H1 (cell line): ENCODE measurements around the gene TTC33. TPM values are rescaled to one million over a fixed set of nuclear protein-coding genes. Genes with fewer than 3 reads are reported as not detected.

ENCODE experiments used
- CTCF ChIA-PET: fragments of 300-600 bp; sonication (Branson Sonifier 250); formaldehyde crosslinking; loops from one replicate; lab custom pipeline; 2021; ENCODE audit not compliant: partially characterized antibody; lab: Charles Lee
- POLR2A ChIA-PET: fragments of 300-600 bp; sonication (Branson Sonifier 250); formaldehyde crosslinking; loops from one replicate; lab custom pipeline; 2021; ENCODE audit warnings: inconsistent platforms; ENCODE audit not compliant: partially characterized antibody; lab: Charles Lee
- DNase-seq, 2 experiments: peaks; one replicate each; pipeline versions ENCODE4 v3.0.0 to v3.0.0-alpha.2; 2010 to 2022; ENCODE audit warnings: low spot score in 2 of 2, low read depth in 1 of 2, mixed read lengths in 1 of 2
- FAIRE-seq: peaks from 2 replicates; lab custom pipeline; 2011; peaks lifted over from hg19 to GRCh38; lab: Jason Lieb, UNC
- H2AFZ ChIP-seq: 2 replicates; pipeline ENCODE4 v1.8.1; 2012; ENCODE audit warnings: low read length, inconsistent platforms
- H2AK5ac ChIP-seq: 2 replicates; pipeline ENCODE4 v1.6.1; 2013; ENCODE audit warnings: low read depth, low read length
- H2BK120ac ChIP-seq: replicated peaks from 2 replicates; pipeline ENCODE3; 2013; ENCODE audit warnings: low read depth, low read length, inconsistent platforms
- H2BK12ac ChIP-seq: 2 replicates; pipeline ENCODE4 v1.6.1; 2013; ENCODE audit warnings: low read depth, low read length
- H2BK15ac ChIP-seq: 2 replicates; pipeline ENCODE4 v1.6.1; 2013; ENCODE audit warnings: low read length
- H2BK20ac ChIP-seq: 2 replicates; pipeline ENCODE4 v1.6.1; 2013; ENCODE audit warnings: low read length
- H2BK5ac ChIP-seq: 2 replicates; pipeline ENCODE4 v1.6.1; 2013; ENCODE audit warnings: low read depth, low read length
- H3K14ac ChIP-seq: 2 replicates; pipeline ENCODE4 v1.6.1; 2013; ENCODE audit warnings: inconsistent platforms; ENCODE audit not compliant: insufficient read length
- H3K18ac ChIP-seq: 2 replicates; pipeline ENCODE4 v1.6.1; 2013; ENCODE audit warnings: low read length; ENCODE audit errors: extremely low read depth
- H3K23ac ChIP-seq: 2 replicates; pipeline ENCODE4 v1.6.1; 2013; ENCODE audit warnings: inconsistent platforms; ENCODE audit not compliant: insufficient read length
- H3K23me2 ChIP-seq: 2 replicates; pipeline ENCODE4 v1.6.1; 2013; ENCODE audit warnings: low read depth, low read length
- H3K27ac ChIP-seq: 2 replicates; pipeline ENCODE4 v1.6.1; 2011; ENCODE audit warnings: low read depth, low read length, inconsistent platforms
- H3K27me3 ChIP-seq, 4 experiments: replicated peaks in 1 of 4; 1 replicate in 1 of 4; 2 replicates in 3 of 4; pipeline versions ENCODE4 v1.6.1 to v1.8.1; 2011 to 2013; ENCODE audit warnings: low read length in 3 of 4, mild to moderate bottlenecking in 3 of 4, inconsistent platforms in 2 of 4, mixed read lengths in 2 of 4, moderate library complexity in 1 of 4; ENCODE audit not compliant: control insufficient read depth in 3 of 4, insufficient read depth in 3 of 4; ENCODE audit errors: extremely low read depth in 1 of 4
- H3K36me3 ChIP-seq, 4 experiments: 2 replicates each; pipeline versions ENCODE4 v1.6.1 to v1.8.1; 2011 to 2013; ENCODE audit warnings: mild to moderate bottlenecking in 4 of 4, low read length in 3 of 4, moderate library complexity in 2 of 4, control low read depth in 1 of 4, inconsistent platforms in 1 of 4; ENCODE audit not compliant: insufficient read depth in 4 of 4, control insufficient read depth in 2 of 4
- H3K4ac ChIP-seq: replicated peaks from 2 replicates; pipeline ENCODE3; 2013; ENCODE audit warnings: low read length, low read depth, mixed read lengths, inconsistent platforms; ENCODE audit not compliant: insufficient read length
- H3K4me1 ChIP-seq, 4 experiments: replicated peaks in 1 of 4; 1 replicate in 1 of 4; 2 replicates in 3 of 4; pipeline versions ENCODE4 v1.6.1 to v1.8.1; 2011 to 2013; ENCODE audit warnings: low read length in 3 of 4, inconsistent platforms in 2 of 4, mixed read lengths in 1 of 4; ENCODE audit not compliant: insufficient read depth in 4 of 4, control insufficient read depth in 3 of 4
- H3K4me2 ChIP-seq, 2 experiments: 2 replicates each; pipeline versions ENCODE4 v1.6.1 to v1.8.1; 2011 to 2013; ENCODE audit warnings: low read depth in 2 of 2, low read length in 2 of 2, control low read depth in 1 of 2, inconsistent platforms in 1 of 2, mild to moderate bottlenecking in 1 of 2; ENCODE audit not compliant: insufficient read depth in 1 of 2
- H3K4me3 ChIP-seq, 4 experiments: fragments of 200-600, 300-600 bp in 1 of 4; sonication (generic), shearing (Covaris generic), sonication (Bioruptor Twin) in 1 of 4; 2 replicates each; pipeline versions ENCODE4 v1.5.1 to v1.8.1; 2011 to 2016; ENCODE audit warnings: low read length in 4 of 4, low read depth in 3 of 4, control low read depth in 2 of 4, inconsistent platforms in 2 of 4, mild to moderate bottlenecking in 2 of 4, mixed read lengths in 1 of 4, moderate library complexity in 1 of 4; ENCODE audit not compliant: insufficient read depth in 2 of 4; ENCODE audit errors: extremely low read depth in 1 of 4
- H3K56ac ChIP-seq: replicated peaks from 2 replicates; pipeline ENCODE3; 2013; ENCODE audit warnings: low read depth, mild to moderate bottlenecking, mixed read lengths, low read length, inconsistent platforms; ENCODE audit not compliant: insufficient read length
- H3K79me1 ChIP-seq: 2 replicates; pipeline ENCODE4 v1.6.1; 2013; ENCODE audit warnings: low read depth, low read length, control low read depth
- H3K79me2 ChIP-seq, 2 experiments: 2 replicates each; pipeline versions ENCODE4 v1.6.1 to v1.8.1; 2012 to 2013; ENCODE audit warnings: low read length in 2 of 2, mild to moderate bottlenecking in 2 of 2, inconsistent platforms in 1 of 2; ENCODE audit not compliant: insufficient read depth in 2 of 2, control insufficient read depth in 1 of 2
- H3K9ac ChIP-seq, 4 experiments: replicated peaks in 1 of 4; 1 replicate in 1 of 4; 2 replicates in 3 of 4; pipeline versions ENCODE4 v1.6.1 to v1.8.1; 2011 to 2013; ENCODE audit warnings: low read depth in 3 of 4, low read length in 3 of 4, control low read depth in 2 of 4, mild to moderate bottlenecking in 2 of 4, moderate library complexity in 2 of 4, inconsistent platforms in 1 of 4; ENCODE audit errors: extremely low read depth in 1 of 4
- H3K9me3 ChIP-seq, 2 experiments: 2 replicates each; pipeline versions ENCODE4 v1.6.1 to v1.8.1; 2012 to 2013; ENCODE audit warnings: mild to moderate bottlenecking in 2 of 2, moderate library complexity in 2 of 2, control low read depth in 1 of 2, inconsistent platforms in 1 of 2, low read depth in 1 of 2, low read length in 1 of 2, mixed read lengths in 1 of 2; ENCODE audit not compliant: insufficient read depth in 2 of 2
- H4K20me1 ChIP-seq, 2 experiments: replicated peaks in 1 of 2; 2 replicates each; pipeline versions ENCODE3 to v1.8.1; 2011 to 2013; ENCODE audit warnings: inconsistent platforms in 2 of 2, low read length in 2 of 2, mild to moderate bottlenecking in 1 of 2; ENCODE audit not compliant: insufficient read depth in 2 of 2, control insufficient read depth in 1 of 2
- H4K5ac ChIP-seq: 2 replicates; pipeline ENCODE4 v1.6.1; 2013; ENCODE audit warnings: low read length, low read depth, mixed read lengths, inconsistent platforms; ENCODE audit not compliant: insufficient read length
- H4K8ac ChIP-seq: 2 replicates; pipeline ENCODE4 v1.8.0; 2013; ENCODE audit warnings: mild to moderate bottlenecking, moderate library complexity, low read length, inconsistent platforms; ENCODE audit not compliant: insufficient read depth; ENCODE audit errors: extremely low read depth
- H4K91ac ChIP-seq: replicated peaks from 2 replicates; pipeline ENCODE3; 2013; ENCODE audit warnings: low read length, mixed read lengths, inconsistent platforms; ENCODE audit not compliant: insufficient read length
- BACH1 ChIP-seq: IDR thresholded peaks from 2 replicates; pipeline ENCODE4 v1.6.1; 2012; ENCODE audit warnings: low read length, improper control_type of control experiment
- CBX8 ChIP-seq: fragments of 300-800, 300-1000 bp; sonication (generic); IDR thresholded peaks from 2 replicates; pipeline ENCODE4 v1.7.1; 2016; ENCODE audit warnings: low read depth, low read length, borderline replicate concordance
- HDAC6 ChIP-seq: IDR thresholded peaks from one replicate; pipeline ENCODE4 v1.7.1; 2012; ENCODE audit warnings: low read depth, mild to moderate bottlenecking, inconsistent platforms, low read length, moderate library complexity
- JUN ChIP-seq: IDR thresholded peaks from 2 replicates; pipeline ENCODE4 v1.6.1; 2011; ENCODE audit warnings: low read depth, mild to moderate bottlenecking, improper control_type of control experiment, low read length
- SIN3A ChIP-seq, 2 experiments: IDR thresholded peaks in 1 of 2; conservative IDR thresholded peaks in 1 of 2; 2 replicates each; pipeline ENCODE4 v1.6.1; 2011 to 2012; ENCODE audit warnings: low read length in 2 of 2, improper control_type of control experiment in 1 of 2, low read depth in 1 of 2, mild to moderate bottlenecking in 1 of 2
- SIX5 ChIP-seq: IDR thresholded peaks from 2 replicates; pipeline ENCODE4 v1.6.1; 2011; ENCODE audit warnings: mild to moderate bottlenecking, low read depth, low read length
- SRF ChIP-seq: IDR thresholded peaks from 2 replicates; pipeline ENCODE4 v1.6.1; 2011; ENCODE audit warnings: mild to moderate bottlenecking, low read depth, low read length, moderate library complexity
- TEAD4 ChIP-seq: IDR thresholded peaks from 2 replicates; pipeline ENCODE4 v1.6.1; 2012; ENCODE audit warnings: low read depth, low read length, inconsistent platforms, mixed read lengths
- ZNF274 ChIP-seq: IDR thresholded peaks from 2 replicates; pipeline ENCODE4 v1.7.0; 2012; ENCODE audit warnings: low read length, borderline replicate concordance; ENCODE audit errors: extremely low read depth
- WGBS, 2 experiments: shearing (Covaris generic) in 1 of 2; methylation state at CpG; one replicate each; pipeline versions ENCODE4 v1.1.6 to v1.1.7; 2013 to 2015; ENCODE audit warnings: low lambda C conversion rate in 2 of 2, mixed read lengths in 2 of 2, inconsistent platforms in 1 of 2, low coverage in 1 of 2, missing lambda C conversion rate in 1 of 2; ENCODE audit not compliant: insufficient replicate concordance in 2 of 2, insufficient coverage in 1 of 2, insufficient read length in 1 of 2; ENCODE audit errors: extremely low coverage in 1 of 2, missing lambda C conversion rate in 1 of 2; 5-methylcytosine and 5-hydroxymethylcytosine counted together
- polyA plus RNA-seq, 7 experiments: library from polyadenylated mRNA; depleted of rRNA in 3 of 7; stranded (reverse) in 5 of 7; unstranded in 2 of 7; fragments of >200 nt in 5 of 7; fragments of 200-250 nt in 2 of 7; gene quantifications; 1 replicate in 5 of 7; 2 replicates in 1 of 7; 4 replicates in 1 of 7; pipeline versions ENCODE4 v1.2.1 to v1.2.3, GENCODE V29; 2011 to 2013; ENCODE audit warnings: missing spikeins in 2 of 7, mixed read lengths in 2 of 7
- total RNA-seq: library from RNA; stranded (reverse); fragmentation: NEBNext Ultra II Directional; extraction: Animal tissue kit (Norgen Biotek cat#: 25700); gene quantifications from 2 replicates; pipeline ENCODE4 v1.2.1, GENCODE V29; 2021
- TF ChIP-seq, protein P1 (sequence below): IDR thresholded peaks from 2 replicates; pipeline ENCODE4 v1.6.1; 2012; ENCODE audit warnings: low read length, inconsistent platforms

The TTC33 gene
- total and polyA plus RNA-seq, 2 of the 8 experiments (the other 6 are each of a cell fraction or from before 2014, with no cell fraction given): 1.2 to 12.6 TPM

DNA sequence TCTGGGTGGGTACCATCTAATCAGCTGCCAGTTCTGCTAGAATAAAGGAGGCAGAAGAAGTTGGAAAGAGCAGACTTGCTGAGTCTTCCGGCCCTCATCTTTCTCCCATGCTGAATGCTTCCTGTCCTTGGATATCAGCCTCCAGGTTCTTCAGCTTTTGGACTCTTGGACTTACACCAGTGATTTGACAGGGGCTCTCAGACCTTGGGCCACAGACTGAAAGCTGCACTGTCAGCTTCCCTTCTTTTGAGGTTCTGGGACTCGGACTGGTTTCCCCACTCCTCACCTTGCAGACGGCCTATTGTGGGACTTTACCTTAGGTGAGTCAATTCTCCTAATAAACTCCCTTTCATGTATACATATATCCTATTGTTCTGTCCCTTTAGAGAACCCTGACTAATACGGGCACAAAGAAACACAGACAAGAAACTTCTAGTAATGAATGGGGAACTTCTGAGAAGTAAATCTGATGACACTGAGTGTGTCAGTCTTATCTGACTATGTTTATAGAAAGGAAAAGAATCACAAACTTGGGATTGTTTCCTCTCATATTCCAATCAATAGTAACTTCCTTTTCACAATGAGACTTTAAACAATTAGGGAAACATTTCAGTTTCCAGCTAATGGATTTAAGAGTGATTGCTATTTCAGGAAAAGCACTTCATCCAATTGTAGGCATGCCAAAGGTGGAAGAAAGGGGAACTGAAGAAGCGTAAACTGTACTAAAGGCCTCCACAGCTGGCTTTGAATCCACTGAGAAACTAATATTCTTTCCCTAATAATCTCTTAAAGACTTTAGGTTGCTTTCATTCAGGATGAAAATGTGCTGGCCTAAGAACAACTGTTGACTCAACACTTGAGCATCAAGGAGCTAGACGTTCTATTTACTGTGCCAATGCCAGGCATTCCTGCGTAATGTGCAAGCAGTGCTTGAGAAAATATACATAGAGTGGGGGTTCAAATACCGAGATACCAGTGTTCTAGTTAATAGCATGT lies 204.0 kb downstream of the TTC33 start:
- H3K27ac ChIP-seq: no peak overlapping the region

More for the DNA sequence above, 204.0 kb downstream of the TTC33 start:
- no peak overlapping the region for H3K18ac ChIP-seq
- H4K8ac ChIP-seq: no peak overlapping the region
- H2BK15ac ChIP-seq: no peak overlapping the region
- H3K27me3 ChIP-seq: no peaks in the 10 kb centered on the region
- no peak overlapping the region for H3K4me3 ChIP-seq
- no peak overlapping the region for H2BK12ac ChIP-seq
- no peak overlapping the region for H2BK5ac ChIP-seq
- WGBS, 2 experiments: 83% methylated on average over 8 of the region's 8 CpGs; no CpG with 5 or more reads in 1 of the 2 experiments
- H2BK120ac ChIP-seq: no peak overlapping the region
- H3K4me1 ChIP-seq: no peaks in the 10 kb centered on the region
- H4K91ac ChIP-seq: no peak overlapping the region
- H4K20me1 ChIP-seq: no peaks in the 10 kb centered on the region
- no peak overlapping the region for H2AK5ac ChIP-seq
- H3K36me3 ChIP-seq: no peaks in the 10 kb centered on the region
- no peak overlapping the region for H3K4me2 ChIP-seq
- H3K56ac ChIP-seq: no peak overlapping the region
- H3K79me1 ChIP-seq: no peaks in the 10 kb centered on the region
- no peak overlapping the region for H2AFZ ChIP-seq
- no peaks in the 10 kb centered on the region for H3K23me2 ChIP-seq
- no peak overlapping the region for H2BK20ac ChIP-seq
- no peak for FAIRE-seq
- H4K5ac ChIP-seq: no peak overlapping the region
- H3K9ac ChIP-seq: no peak overlapping the region
- ChIA-PET CTCF (no interaction called here), POLR2A (no interaction called here)
- DNase-seq: peak in 1 of 2 experiments; percentile 7
- no peak overlapping the region for H3K14ac ChIP-seq
- TF ChIP-seq SIX5 (no peak), TEAD4 (no peak), CBX8 (no peak), HDAC6 (no peak), SRF (no peak), SIN3A (conservative IDR thresholded peaks at IDR 0.05 in 1 of 2, IDR thresholded peaks at IDR 0.05 in 1 of 2; ENCODE audit: low read depth in 1 of 2, low read length in 2 of 2) (no peak), BACH1 (no peak), ZNF274 (no peak), JUN (no peak)
- TF ChIP-seq, protein P1, sequence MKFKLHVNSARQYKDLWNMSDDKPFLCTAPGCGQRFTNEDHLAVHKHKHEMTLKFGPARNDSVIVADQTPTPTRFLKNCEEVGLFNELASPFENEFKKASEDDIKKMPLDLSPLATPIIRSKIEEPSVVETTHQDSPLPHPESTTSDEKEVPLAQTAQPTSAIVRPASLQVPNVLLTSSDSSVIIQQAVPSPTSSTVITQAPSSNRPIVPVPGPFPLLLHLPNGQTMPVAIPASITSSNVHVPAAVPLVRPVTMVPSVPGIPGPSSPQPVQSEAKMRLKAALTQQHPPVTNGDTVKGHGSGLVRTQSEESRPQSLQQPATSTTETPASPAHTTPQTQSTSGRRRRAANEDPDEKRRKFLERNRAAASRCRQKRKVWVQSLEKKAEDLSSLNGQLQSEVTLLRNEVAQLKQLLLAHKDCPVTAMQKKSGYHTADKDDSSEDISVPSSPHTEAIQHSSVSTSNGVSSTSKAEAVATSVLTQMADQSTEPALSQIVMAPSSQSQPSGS: no peak
- H3K9me3 ChIP-seq: no peaks in the 10 kb centered on the region
- H3K23ac ChIP-seq: no peak overlapping the region
- H3K4ac ChIP-seq: no peak overlapping the region
- H3K79me2 ChIP-seq: no peaks in the 10 kb centered on the region
